GM03348 (cell line): ENCODE measurements around the gene TACC3.

Experiments used
- DNase-seq: peaks from one replicate; pipeline ENCODE4 v3.0.0; 2012; ENCODE audit warnings: low spot score

Gene TACC3

GRCh38 chr4:1776521-1777161 is 55.3 kb downstream of the TACC3 start:
- no peak for DNase-seq

- peak; percentile 72 for DNase-seq
These were observed 56.7 kb downstream of the TACC3 start for GRCh38 chr4:1777822-1778641.

DNA sequence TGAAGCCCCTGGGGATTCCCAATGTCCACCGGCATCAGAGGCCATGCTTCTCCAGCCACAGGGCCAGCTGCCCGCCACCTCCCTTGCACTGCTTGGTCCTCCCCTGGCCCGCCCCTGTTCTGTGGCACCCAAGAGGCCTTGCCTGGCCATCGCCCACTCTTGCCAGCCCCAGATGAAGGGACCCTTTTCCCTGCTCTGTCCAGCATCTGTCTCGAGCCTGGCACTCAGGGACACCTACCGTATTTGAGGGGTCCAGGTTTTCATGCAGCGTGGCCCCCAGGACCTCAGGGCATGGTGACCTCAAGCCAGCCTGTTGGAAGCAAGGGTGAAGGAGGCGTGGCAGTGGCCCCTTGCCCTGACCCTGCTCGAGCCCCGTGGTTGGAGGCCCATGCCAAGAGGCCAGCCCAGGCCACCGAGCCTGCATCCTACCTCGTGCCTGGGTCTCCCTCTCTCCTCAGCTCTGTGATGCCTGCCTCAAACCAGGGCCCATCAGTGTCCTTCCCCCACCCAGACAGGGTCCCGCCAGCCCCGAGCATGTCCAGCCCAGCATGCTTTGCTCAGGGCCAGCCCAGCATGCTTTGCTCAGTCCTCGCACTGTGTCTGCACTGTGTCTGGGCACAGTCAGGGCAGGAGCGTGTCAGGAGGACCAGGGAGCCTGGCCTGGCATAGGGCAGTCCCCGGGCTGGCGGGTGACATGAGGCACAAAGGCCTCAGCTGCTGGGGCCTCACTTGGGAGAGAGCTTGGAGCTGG is 57.5 kb downstream of the TACC3 start:
- DNase-seq: no peak

GRCh38 chr4:1779588-1780382 is 58.5 kb downstream of the TACC3 start:
- DNase-seq: no peak

DNA sequence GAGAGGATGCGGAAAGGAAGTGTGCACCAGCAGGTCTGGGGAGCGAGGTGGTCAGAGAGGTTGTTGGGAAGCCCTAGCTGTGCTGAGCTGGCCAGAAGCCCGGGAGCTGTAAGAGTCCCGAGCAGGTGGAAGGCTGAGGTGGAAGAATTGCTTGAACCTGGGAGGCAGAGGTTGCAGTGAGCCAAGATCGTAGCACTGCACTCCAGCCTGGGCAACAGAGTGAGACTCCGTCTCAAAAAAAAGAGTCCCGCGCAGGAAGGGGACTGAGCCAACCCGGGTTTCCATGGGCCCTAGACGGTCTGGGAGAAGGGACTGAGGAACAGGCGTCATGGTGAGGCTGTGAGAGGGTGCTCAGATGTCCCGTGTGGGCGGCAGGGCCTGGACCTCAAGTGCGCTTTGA is 59.1 kb downstream of the TACC3 start:
- DNase-seq: no peak

DNA sequence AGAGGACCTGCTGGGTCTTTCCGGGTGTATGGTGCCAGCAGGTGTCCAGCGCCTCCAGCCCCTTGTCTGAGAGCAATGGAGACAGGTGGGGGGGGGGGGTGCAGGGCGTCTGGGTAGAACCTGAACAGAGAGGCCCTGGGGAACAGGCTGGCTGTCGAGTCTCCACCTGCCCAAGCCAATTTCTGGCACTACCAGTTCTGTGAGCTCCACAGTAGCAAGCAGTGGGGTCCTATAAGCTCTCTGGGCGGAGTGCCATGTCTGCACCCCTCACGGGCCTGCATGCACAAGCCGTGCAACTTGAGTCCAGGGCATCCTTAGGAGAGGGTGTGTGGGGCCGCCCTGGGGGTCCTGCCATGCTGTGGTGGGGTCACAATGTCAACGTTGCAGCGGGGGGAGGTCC is 61.7 kb downstream of the TACC3 start:
- DNase-seq: no peak

DNA sequence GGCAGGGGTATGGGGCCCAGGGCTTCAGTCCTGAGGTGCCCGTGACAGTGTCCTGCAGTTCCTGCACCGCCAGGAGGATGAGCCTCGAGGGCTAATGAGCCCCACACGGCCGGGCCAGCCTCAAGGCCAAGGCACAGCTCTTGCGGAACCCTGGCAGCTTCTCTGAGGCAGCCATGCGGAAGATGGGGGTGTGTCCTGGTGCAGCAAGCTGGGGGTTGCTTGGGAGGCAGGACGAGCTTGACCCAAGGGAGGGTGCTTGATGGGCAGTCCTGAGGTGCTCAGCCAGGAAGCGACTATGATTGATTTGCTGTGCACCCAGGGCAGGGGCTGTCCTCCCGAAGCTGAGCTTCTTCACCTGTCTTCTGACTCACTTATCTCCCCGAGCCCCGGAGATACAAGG is 62.6 kb downstream of the TACC3 start:
- no peak for DNase-seq

DNA sequence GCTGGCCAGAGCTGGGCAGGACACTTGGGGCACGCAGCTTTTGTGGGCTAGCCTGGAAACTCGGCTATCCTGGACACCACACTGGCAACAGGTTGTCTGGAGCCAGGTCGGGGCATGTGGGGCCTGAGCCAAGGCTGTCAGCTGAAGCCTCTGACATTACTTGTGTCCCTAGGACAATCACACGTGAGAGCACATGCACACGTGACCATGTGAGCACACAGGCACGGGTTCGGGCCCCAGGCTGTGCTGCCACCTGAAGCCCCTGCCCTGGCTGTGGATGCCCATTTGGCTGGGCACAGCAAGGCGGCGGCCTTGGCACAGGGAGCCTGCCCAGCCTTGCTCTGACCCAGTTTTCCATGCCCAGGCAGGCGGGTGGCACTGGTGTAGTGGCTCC is 63.1 kb downstream of the TACC3 start:
- DNase-seq: no peak

DNA sequence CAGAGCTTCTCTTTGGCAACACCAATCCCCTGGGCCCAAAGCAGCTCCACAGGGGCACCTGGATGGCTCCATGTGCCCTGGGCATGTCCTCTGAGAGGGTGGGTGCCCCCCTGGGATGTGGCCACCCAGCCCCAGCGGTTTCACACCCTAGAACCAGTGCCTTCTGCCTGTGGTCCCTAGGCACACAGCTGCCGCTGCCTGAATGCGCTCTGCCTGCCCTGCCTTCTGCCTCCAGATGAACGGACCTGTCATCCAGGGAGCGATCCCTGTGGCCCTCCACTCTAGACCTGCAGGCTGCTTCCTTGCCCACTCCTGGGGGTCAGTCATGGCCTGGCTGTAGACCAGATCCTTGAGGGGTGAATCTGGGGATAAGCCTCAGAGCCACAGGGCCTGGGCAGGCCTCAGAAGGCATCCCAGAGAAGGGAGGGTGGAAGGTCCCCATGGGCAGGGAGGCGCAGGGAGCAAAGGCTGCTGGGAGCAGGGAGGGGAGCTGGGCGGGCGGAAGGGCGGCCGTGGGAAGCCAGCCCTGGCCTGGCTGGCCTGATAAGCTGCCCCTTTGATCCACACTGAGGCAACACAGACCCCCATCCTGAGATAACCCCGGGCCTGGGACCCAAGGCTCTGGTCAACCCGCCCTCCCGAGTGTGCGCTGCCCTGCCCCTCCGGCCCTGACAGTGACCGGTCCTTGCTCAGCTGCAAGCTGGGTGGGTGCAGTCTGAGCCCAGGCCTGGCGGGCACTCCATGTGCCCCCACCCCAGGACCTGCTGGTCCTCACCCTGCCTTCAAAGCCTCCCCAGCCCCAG is 63.7 kb downstream of the TACC3 start:
- DNase-seq: no peak

GRCh38 chr4:1785592-1785991 is 64.3 kb downstream of the TACC3 start:
- no peak for DNase-seq

- DNase-seq: no peak
These were observed 65.4 kb downstream of the TACC3 start for GRCh38 chr4:1786544-1787362.

DNA sequence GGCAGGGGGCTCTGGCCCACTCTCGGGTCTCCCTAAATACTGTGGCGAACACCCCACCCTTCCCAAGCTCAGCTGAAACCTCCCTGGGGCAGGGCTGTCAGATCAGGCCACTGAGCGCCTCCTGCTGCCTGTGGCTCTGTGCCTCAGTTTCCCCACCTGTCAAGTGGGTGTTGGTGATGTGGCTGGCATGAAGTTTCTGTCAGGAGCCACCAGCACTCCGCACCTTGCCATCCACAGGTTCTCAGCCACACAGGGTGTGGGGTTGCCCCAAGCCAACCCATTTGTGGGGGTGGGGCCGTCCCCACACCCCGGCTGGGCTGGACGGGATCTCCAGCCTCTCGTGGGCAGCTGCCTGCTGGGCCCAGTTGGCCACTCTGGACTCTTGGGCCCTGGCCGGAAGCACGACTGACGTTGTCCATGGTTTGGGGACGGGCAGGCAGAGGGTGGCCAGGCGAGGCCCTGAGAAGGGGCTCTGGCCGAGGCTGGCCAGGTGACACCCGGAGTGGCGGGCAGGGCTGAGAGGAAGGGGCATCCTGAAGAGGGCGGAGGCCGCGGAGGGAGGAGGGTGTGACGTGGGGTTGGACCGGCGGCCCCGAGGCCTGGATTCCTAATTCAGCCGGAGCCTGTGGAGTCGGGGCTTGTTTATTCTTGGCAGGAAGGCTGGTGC is 66.2 kb downstream of the TACC3 start:
- DNase-seq: no peak

DNA sequence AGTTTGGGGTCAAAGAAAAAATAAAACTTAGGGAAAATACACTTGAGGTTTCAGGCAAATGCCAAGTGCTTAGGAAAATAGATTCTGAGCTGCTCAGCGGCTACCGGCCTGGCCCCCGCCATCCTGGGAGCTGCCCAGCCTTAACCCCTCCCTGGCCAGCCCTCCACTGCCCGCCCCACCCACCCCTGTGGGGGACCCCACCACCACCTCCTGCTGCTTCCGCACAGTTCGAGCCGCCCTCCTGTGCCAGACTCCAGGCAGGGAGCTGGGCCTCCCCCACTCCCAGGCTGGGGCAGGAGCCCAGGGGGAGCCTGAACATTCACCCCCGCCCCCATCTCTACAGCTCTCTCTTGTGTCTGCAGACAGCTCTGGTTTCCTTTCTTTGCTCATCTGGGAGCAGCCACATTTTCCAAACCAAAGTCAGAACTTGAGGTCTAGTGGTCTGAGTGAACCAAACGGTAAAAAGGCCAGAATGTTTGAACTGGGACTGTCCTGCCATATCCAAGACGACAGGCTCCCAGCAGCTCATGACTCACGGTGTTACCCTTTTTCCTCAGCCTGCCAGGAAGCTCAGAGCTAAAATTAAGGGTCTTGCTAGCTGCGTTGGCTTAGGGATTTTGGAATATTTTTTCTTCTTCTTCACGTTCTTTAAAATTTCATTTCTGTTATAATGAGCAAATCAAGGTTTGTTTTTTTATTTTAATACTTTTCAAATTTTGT is 67.1 kb downstream of the TACC3 start:
- DNase-seq: no peak

- DNase-seq: no peak
These were observed 68.2 kb downstream of the TACC3 start for GRCh38 chr4:1789552-1789951.

DNA sequence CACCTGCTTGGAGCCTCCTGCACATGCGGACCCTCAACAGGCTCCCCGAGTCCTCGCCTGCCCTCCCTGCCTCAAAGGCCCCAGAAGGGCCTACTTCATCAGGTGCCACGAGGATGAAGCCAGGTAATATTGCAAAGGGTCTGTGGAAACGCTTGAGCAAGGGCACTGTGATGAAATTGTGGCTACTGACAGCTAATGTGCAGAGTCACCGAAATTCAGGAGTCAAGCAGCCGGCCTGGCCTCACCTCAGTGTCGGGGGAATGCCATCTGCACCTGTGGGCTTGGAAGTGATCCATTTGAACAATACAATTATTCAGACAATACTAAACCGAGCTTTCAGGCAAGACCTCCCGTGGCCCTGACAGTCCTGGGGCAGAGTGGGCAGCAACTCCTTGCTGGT is 68.7 kb downstream of the TACC3 start:
- no peak for DNase-seq

DNA sequence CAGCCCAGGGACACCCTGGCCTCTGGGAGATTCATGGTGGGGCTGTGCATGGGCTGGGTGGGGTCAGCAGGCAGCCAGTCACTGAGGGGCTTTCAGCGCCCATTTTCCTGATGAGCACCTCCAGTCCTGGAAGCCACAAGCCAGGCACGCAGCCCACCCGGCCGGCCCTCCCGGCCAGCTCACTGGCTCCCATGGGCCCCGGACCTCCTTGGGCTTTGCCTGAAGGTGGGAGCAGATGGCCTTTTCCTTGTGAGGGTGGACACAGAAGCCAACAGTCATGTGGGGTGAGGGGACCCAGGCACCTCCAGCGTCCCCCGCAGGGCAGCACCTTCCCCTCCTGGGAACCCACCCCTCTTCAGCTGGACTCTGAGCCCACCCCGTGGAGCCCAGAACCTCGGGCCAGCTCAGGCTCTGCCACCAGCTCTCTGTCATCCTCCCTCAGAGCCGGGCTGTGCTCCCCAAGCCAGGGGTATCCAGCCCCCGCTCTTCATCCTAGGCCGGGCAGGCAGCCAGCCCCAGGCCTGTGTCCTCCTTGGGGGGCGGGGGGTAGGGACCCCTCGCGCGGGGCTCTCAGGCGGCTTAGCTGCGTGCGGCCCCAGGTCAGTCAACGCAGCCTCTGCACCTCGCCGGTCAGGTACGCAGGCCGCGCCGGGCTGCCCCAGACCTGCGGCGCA is 71.0 kb downstream of the TACC3 start:
- DNase-seq: no peak

DNA sequence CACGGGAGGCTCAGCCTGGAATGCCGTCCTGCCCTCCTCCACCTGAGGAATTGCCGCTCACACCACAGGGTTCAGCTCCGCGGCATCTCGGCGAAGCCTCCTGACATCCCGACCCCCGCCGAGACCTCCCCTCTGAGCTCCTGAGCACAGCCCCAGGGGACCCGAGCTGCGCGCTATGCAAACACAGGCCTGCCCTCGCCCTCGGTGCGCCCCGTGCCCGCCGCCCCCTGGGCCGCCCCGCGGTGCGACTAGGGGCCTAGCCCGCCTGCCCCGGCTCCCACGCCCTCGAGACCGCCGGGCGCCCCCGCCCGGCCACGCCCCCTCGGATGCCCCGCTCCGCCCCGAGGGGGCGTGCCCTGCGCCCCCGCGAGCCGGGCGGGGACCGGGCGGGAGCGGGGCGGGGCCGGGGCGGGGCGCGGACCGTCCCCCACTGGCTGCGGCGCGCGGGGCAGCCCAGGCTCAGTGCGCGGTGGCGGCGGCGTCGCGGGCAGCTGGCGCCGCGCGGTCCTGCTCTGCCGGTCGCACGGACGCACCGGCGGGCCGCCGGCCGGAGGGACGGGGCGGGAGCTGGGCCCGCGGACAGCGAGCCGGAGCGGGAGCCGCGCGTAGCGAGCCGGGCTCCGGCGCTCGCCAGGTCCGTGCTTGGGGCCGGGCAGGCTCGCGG is 71.6 kb downstream of the TACC3 start, which contains the start of gene FGFR3:
TSS of gene FGFR3 (plus strand) at position 462 of the 664 bp plus-strand sequence. CDS start 642 bp downstream, outside the sequence.
- DNase-seq: peak; percentile 95

DNA sequence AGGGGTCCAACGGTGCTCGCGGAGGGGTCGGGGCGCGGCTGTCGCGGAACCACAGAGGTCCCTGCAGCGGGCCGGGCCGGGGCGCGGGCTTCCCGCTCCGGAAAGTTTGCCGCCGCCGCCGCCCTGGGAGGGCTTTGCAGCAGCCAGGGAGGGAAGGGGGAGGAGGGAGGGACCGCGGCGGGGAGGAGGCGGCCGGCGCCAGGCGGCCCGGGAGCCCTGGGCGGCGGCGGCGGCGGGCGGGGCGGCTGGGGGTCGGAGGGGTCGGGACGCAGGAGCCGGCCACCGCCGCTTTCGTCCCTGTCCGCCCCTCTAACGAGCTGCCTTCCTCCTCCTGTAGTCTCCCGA is 72.1 kb downstream of the TACC3 start:
- peak; percentile 76 for DNase-seq
